CD4-positive, alpha-beta T cell (primary cell): ENCODE measurements around the gene ARPC1A. TPM values are rescaled to one million over a fixed set of nuclear protein-coding genes. Genes with fewer than 3 reads are reported as not detected.
"Not testable (repeated sequence)": the region's sequence is repeated elsewhere in the genome, so short reads cannot be mapped to it uniquely, and the experiment has no call there.

Experiments used
- ATAC-seq: fragments of 200-7000 bp; cut with Tn5 transposase; one replicate; pipeline ENCODE4 v1.10.0; 2022; ENCODE audit warnings: mild to moderate bottlenecking; ENCODE audit not compliant: poor library complexity
- CTCF ChIA-PET: fragments of 350-600 bp; sonication (Branson Sonifier 250); formaldehyde crosslinking; loops from one replicate; lab custom pipeline; 2021; ENCODE audit warnings: antibody characterized with exemption, inconsistent platforms; lab: Charles Lee
- POLR2A ChIA-PET: fragments of 350-600 bp; sonication (Branson Sonifier 250); formaldehyde crosslinking; loops from one replicate; lab custom pipeline; 2021; ENCODE audit warnings: antibody characterized with exemption, inconsistent platforms; lab: Charles Lee
- DNase-seq, 14 experiments: peaks; one replicate each; pipeline ENCODE4 v3.0.0-alpha.2; 2013 to 2020; ENCODE audit warnings: mixed read lengths in 2 of 14
- H3K27ac ChIP-seq, 2 donors: one replicate each; pipeline versions ENCODE4 v1.5.1 to v1.7.0; 2013; ENCODE audit warnings: low read length in 2 of 2, low read depth in 1 of 2, mild to moderate bottlenecking in 1 of 2
- H3K27me3 ChIP-seq, 2 experiments: 1 replicate in 1 of 2; 2 replicates in 1 of 2; pipeline versions ENCODE4 v1.6.1 to v1.7.0; 2013; ENCODE audit warnings: low read length in 2 of 2, control low read depth in 1 of 2, mild to moderate bottlenecking in 1 of 2, moderate library complexity in 1 of 2; ENCODE audit not compliant: insufficient read depth in 2 of 2, control insufficient read depth in 1 of 2
- H3K36me3 ChIP-seq: one replicate; pipeline ENCODE4 v1.6.1; 2013; ENCODE audit warnings: low read length, control low read depth; ENCODE audit not compliant: insufficient read depth
- H3K4me1 ChIP-seq: one replicate; pipeline ENCODE4 v1.6.1; 2013; ENCODE audit warnings: low read length, control low read depth; ENCODE audit not compliant: insufficient read depth
- H3K4me3 ChIP-seq: one replicate; pipeline ENCODE4 v1.5.1; 2013; ENCODE audit warnings: mild to moderate bottlenecking, low read length, moderate library complexity
- H3K9me3 ChIP-seq, 2 experiments: 1 replicate in 1 of 2; 2 replicates in 1 of 2; pipeline versions ENCODE4 v1.6.1 to v1.7.0; 2013; ENCODE audit warnings: low read length in 2 of 2, mild to moderate bottlenecking in 2 of 2, control low read depth in 1 of 2, moderate library complexity in 1 of 2; ENCODE audit not compliant: control insufficient read depth in 1 of 2, insufficient read depth in 1 of 2
- H3K27ac Mint-ChIP-seq: one replicate; pipeline ENCODE4 v1.8.0; 2020; ENCODE audit warnings: mixed read lengths
- H3K27me3 Mint-ChIP-seq: one replicate; pipeline ENCODE4 v1.8.0; 2021; ENCODE audit warnings: mixed read lengths
- H3K36me3 Mint-ChIP-seq: one replicate; pipeline ENCODE4 v1.8.0; 2021; ENCODE audit warnings: low read depth, mixed read lengths
- H3K4me1 Mint-ChIP-seq: one replicate; pipeline ENCODE4 v1.8.0; 2021; ENCODE audit warnings: low read depth, mixed read lengths
- H3K4me3 Mint-ChIP-seq: one replicate; pipeline ENCODE4 v1.8.0; 2020; ENCODE audit warnings: mild to moderate bottlenecking, mixed read lengths
- H3K9me3 Mint-ChIP-seq: one replicate; pipeline ENCODE4 v1.8.0; 2020; ENCODE audit warnings: mixed read lengths
- CTCF ChIP-seq: fragments of 200-600 bp; IDR thresholded peaks from one replicate; pipeline ENCODE4 v1.8.0; 2022; ENCODE audit warnings: antibody characterized with exemption, mild to moderate bottlenecking
- intact Hi-C, 2 experiments: fragments of 100-400 bp; cut with DNase I in 1 of 2; cut with micrococcal nuclease in 1 of 2; formaldehyde crosslinking; loops; one replicate each; pipeline versions ENCODE4 v1.15.1 to v1.9.0; 2023 to 2025; cut with DNase I, micrococcal nuclease
- total RNA-seq, 174 experiments: library from RNA in 2 of 174; stranded (reverse) in 2 of 174; gene quantifications; one replicate each; pipeline ENCODE4 v1.2.3 and lab custom pipeline; 2021 to 2026

The ARPC1A gene
- total RNA-seq, 2 experiments from 2014 or later = 25.3 to 30.4 TPM

GRCh38 chr7:99355098-99355497 lies 29.4 kb downstream of the ARPC1A start:
- POLR2A ChIA-PET = interaction anchor here (0.6 to 0.7 kb wide), 2 partner anchors 19 to 250 kb away, joined by 3 to 6 read pairs; no protein-coding TSS in a partner anchor
- CTCF ChIA-PET = no interaction called here

GRCh38 chr7:99357701-99358490 lies 32.2 kb downstream of the ARPC1A start:
- no peaks in the 10 kb centered on the region for H3K4me1 Mint-ChIP-seq
- Histone ChIP-seq H3K27ac (no peak overlapping the region), H3K4me3 (no peak overlapping the region), H3K4me1 (no peaks in the 10 kb centered on the region), H3K27me3 (no peaks in the 10 kb centered on the region), H3K9me3 (no peaks in the 10 kb centered on the region), H3K36me3 (peaks cover 76% of the 10 kb centered on the region)
- no peak for TF ChIP-seq CTCF
- intact Hi-C loops = no loop called here
- DNase-seq = no peak
- no peak for ATAC-seq
- POLR2A ChIA-PET = no interaction called here
- no peak overlapping the region for H3K27ac Mint-ChIP-seq
- no peak overlapping the region for H3K4me3 Mint-ChIP-seq
- no peaks in the 10 kb centered on the region for H3K9me3 Mint-ChIP-seq
- no peaks in the 10 kb centered on the region for H3K27me3 Mint-ChIP-seq
- H3K36me3 Mint-ChIP-seq = peaks cover 76% of the 10 kb centered on the region
- CTCF ChIA-PET = no interaction called here

More at GRCh38 chr7:99355098-99355497, 29.4 kb downstream of the ARPC1A start:
- Mint-ChIP-seq H3K36me3 (peaks cover 79% of the 10 kb centered on the region), H3K27ac (no peak overlapping the region), H3K9me3 (no peaks in the 10 kb centered on the region), H3K27me3 (no peaks in the 10 kb centered on the region), H3K4me3 (no peak overlapping the region), H3K4me1 (no peaks in the 10 kb centered on the region)
- no peaks in the 10 kb centered on the region for H3K9me3 ChIP-seq
- H3K4me3 ChIP-seq = no peak overlapping the region
- H3K4me1 ChIP-seq = no peaks in the 10 kb centered on the region
- H3K36me3 ChIP-seq = peaks cover 81% of the 10 kb centered on the region
- intact Hi-C loops = no loop called here
- DNase-seq = no peak
- no peak overlapping the region for H3K27ac ChIP-seq
- no peak for TF ChIP-seq CTCF
- H3K27me3 ChIP-seq = no peaks in the 10 kb centered on the region
- no peak for ATAC-seq

- H3K27me3 ChIP-seq, H3K4me3 ChIP-seq, H3K9me3 Mint-ChIP-seq, H3K27ac ChIP-seq, H3K4me3 Mint-ChIP-seq, ATAC-seq, H3K27ac Mint-ChIP-seq, DNase-seq, H3K9me3 ChIP-seq, H3K27me3 Mint-ChIP-seq, H3K4me1 ChIP-seq, CTCF ChIA-PET, H3K4me1 Mint-ChIP-seq, intact Hi-C loops, POLR2A ChIA-PET: not testable (repeated sequence)
- peaks cover 79% of the 10 kb centered on the region for H3K36me3 Mint-ChIP-seq
- peaks cover 79% of the 10 kb centered on the region for H3K36me3 ChIP-seq
Measured at GRCh38 chr7:99358521-99358920, 32.8 kb downstream of the ARPC1A start.
